Measurements from ENCODE around the gene GPS2.

DNA sequence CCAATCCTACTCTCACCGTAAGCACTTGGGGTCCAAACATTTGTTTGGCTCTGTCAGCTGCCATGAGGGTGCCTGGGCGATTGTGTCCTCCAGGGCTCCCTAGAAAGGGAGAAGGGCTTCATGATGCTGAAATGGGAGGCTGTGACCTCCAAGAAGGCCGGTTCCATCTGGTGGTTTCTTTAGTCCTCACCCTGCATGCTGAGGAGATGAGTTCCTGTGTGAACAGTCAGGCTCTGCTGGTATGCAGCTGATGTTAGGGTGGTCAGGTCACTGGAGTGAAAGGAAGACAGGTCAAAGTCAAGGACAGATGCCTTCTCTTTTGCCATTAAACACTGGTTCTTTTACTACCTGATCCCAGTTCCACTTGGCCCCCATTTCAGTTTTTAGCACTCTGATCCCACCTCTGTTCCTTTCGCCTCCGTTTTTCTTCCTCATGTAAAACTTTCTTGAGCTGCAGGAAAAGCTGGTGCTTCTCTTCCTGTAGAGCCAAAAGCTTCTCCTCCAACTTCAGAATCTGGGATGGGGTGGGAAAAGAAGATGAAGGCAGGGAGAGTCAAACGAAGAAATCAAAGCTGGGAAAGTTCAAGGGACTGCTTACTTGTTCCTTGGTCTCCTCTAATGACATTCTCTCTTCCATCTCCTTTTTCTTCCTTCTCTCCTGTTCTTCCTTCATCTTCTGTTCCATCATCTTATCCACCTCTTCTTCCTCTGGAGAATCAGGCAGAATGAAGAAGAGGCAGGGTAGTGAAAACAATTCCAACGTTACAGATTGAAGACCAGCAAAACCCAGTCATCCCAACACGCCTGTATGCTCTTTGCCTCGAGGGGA is 1.1 kb downstream of the GPS2 start:
- TF ChIP-seq, protein P1, sequence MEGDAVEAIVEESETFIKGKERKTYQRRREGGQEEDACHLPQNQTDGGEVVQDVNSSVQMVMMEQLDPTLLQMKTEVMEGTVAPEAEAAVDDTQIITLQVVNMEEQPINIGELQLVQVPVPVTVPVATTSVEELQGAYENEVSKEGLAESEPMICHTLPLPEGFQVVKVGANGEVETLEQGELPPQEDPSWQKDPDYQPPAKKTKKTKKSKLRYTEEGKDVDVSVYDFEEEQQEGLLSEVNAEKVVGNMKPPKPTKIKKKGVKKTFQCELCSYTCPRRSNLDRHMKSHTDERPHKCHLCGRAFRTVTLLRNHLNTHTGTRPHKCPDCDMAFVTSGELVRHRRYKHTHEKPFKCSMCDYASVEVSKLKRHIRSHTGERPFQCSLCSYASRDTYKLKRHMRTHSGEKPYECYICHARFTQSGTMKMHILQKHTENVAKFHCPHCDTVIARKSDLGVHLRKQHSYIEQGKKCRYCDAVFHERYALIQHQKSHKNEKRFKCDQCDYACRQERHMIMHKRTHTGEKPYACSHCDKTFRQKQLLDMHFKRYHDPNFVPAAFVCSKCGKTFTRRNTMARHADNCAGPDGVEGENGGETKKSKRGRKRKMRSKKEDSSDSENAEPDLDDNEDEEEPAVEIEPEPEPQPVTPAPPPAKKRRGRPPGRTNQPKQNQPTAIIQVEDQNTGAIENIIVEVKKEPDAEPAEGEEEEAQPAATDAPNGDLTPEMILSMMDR (conservative IDR thresholded peaks at IDR 0.05; ENCODE audit: low read depth, low read length) = no peak
- TF ChIP-seq CHD1 (IDR thresholded peaks at IDR 0.05; ENCODE audit: low read depth, low read length) = no peak
- no peak for TF ChIP-seq POLR2A (IDR thresholded peaks at IDR 0.05; ENCODE audit: low read depth, low read length)
- no peak for TF ChIP-seq BHLHE40 (IDR thresholded peaks at IDR 0.05; ENCODE audit: low read depth, low read length)

All from IMR-90 (cell line).